ENCODE measurements around the gene RSPH9.

RSPH9 gene

DNA sequence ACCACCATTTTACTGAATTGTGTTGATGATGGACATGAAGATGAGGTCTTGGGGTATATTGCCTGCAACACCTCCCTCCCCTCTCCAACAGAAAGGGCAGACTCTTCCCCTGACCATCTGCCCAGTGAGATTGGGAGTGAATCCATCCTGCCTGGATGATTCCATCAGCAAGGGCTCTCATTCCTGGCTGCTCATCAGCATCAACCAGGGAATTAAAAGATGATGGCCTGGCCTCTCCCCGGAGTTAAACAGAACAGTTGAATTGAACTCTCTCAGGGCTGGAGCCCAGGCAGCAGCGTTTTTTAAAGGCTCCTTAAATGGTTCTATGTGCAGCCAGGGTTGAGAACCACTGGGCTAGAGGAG is 57.3 kb downstream of the RSPH9 start:
- Histone ChIP-seq H3K4me3 (ENCODE audit: insufficient read depth, low read depth, low read length) (no peak overlapping the region), H3K27ac (ENCODE audit: insufficient read depth, low read depth, low read length, poor library complexity, severe bottlenecking) (peak overlapping the region; percentile 84), H3K36me3 (ENCODE audit: control insufficient read depth, insufficient read depth, low read length) (no peaks in the 10 kb centered on the region), H3K9me3 (ENCODE audit: control insufficient read depth, low read length) (no peaks in the 10 kb centered on the region), H3K27me3 (ENCODE audit: control insufficient read depth, insufficient read depth, low read length, poor library complexity, severe bottlenecking) (no peaks in the 10 kb centered on the region), H3K4me1 (ENCODE audit: control insufficient read depth, insufficient read depth, low read length) (peaks cover 28% of the 10 kb centered on the region)
- 12 to 14% methylated on average over 2 of the region's 2 CpGs for WGBS, 2 experiments

DNA sequence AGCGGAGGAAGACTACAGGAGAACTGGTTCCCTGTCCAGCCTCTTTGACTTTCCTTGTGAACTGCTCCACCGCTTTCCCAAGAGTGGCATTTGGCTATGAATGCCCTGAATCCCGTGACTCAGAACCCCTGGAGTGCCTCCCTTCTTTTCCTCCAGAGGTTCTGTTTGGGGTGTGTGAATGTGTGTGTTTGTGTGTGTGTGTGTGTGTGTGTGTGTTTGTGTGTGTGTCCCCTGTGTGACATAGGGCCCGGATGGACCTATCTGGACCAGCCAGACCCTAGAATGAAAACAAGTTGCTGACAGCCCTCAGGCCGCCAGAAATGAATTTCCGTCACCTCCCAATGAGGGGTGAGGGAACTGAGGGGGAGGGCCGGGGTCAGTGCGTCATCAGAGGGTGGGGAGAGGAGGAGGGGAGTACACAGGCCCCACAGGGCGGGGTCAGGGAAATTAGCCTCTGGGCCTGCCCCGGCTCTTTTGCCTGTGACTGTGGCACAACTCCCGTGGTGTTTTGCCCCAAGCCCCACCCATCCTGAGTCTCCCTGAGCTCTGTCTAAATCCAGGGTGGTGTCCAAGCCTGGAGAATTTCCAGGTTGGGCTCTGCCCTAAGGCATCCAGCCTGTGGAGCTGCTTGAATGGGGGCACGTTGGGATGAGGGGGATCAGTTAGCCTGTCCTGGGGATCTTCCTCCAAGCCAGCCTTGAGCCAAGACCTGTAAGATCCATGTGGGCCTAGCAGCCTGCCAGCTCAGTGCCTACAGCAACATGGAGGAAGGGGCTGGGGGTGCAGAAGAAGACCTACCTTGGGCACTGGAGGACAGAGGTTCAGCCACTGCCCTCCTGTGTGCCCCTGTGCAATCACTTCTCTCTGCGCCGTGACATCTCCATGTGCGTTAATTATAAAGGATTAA is 58.0 kb downstream of the RSPH9 start:
- no peaks in the 10 kb centered on the region for H3K27me3 ChIP-seq (ENCODE audit: control insufficient read depth, insufficient read depth, low read length, poor library complexity, severe bottlenecking)
- no peaks in the 10 kb centered on the region for H3K36me3 ChIP-seq (ENCODE audit: control insufficient read depth, insufficient read depth, low read length)
- H3K27ac ChIP-seq (ENCODE audit: insufficient read depth, low read depth, low read length, poor library complexity, severe bottlenecking): peak overlapping the region; percentile 84
- no peak overlapping the region for H3K4me3 ChIP-seq (ENCODE audit: insufficient read depth, low read depth, low read length)
- WGBS, 2 experiments: 20% methylated on average over 15 of the region's 15 CpGs
- H3K4me1 ChIP-seq (ENCODE audit: control insufficient read depth, insufficient read depth, low read length): peaks cover 28% of the 10 kb centered on the region
- H3K9me3 ChIP-seq (ENCODE audit: control insufficient read depth, low read length): no peaks in the 10 kb centered on the region

DNA sequence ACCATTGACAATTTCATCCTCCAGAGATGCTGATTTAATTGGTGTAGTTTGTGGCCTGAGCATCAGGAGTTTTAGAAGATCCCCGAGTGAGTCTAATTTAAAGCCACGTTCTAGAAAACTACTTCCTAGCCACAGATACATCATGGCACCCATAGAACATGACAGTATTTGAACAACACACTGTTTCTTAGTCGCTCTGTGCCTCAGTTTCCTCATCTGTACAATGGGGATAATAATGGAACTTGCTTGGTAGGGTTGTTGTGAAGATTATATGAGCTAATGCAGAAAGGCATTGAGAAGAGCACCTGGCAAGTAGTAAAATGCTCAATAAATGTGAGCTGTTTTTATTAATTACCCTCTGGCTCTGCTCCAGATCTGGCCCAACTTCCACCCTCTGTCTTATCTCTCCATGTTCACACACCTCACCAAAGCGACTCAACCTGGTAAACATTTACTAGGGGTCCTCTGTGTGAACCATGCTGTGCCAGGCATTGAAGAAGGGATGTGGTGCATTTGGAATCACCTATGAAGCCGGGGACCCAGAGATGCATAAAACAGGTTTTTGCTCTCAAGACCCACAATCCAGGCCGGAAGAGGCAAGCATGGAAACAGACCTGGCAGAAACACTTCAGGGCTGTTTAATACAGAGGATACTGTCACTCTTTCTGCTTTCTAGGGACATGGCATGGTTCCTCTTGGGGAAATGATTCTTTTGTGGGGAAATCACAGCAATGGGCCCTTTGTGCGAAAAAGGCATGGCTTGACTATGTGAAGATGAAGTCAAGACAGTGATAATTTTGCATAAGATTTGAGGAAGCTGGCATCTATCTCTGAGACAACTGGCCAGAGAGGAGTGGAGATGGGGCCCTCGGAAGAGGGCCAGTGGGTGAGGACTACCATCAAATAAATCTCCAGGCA is 58.9 kb downstream of the RSPH9 start:
- Histone ChIP-seq H3K4me3 (ENCODE audit: insufficient read depth, low read depth, low read length) (no peak overlapping the region), H3K4me1 (ENCODE audit: control insufficient read depth, insufficient read depth, low read length) (peaks cover 18% of the 10 kb centered on the region), H3K9me3 (ENCODE audit: control insufficient read depth, low read length) (no peaks in the 10 kb centered on the region), H3K27me3 (ENCODE audit: control insufficient read depth, insufficient read depth, low read length, poor library complexity, severe bottlenecking) (no peaks in the 10 kb centered on the region), H3K27ac (ENCODE audit: insufficient read depth, low read depth, low read length, poor library complexity, severe bottlenecking) (peak overlapping the region; percentile 84), H3K36me3 (ENCODE audit: control insufficient read depth, insufficient read depth, low read length) (no peaks in the 10 kb centered on the region)
- 91 to 95% methylated on average over 8 of the region's 8 CpGs for WGBS, 2 experiments

DNA sequence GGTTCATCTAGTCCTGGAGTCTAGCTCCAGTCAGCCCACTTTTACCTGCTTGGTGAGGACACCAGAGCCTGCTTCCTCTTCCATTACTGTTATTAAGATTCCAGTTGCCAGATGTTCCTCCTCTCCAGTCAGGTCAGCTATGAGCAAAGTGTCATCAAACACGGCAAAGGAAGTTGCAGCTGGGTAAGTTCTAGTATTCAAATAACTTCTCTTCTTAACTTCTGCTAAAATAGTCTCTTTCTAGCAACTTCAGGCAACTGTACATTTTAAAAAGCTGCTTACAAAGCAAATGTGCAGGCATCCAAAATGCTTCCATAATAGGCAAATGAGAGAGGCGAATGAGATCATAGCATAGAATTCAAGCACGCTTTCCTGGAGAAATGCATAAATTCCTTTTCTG is 61.2 kb downstream of the RSPH9 start:
- Histone ChIP-seq H3K4me1 (ENCODE audit: control insufficient read depth, insufficient read depth, low read length) (peaks cover 11% of the 10 kb centered on the region), H3K4me3 (ENCODE audit: insufficient read depth, low read depth, low read length) (no peak overlapping the region), H3K9me3 (ENCODE audit: control insufficient read depth, low read length) (no peaks in the 10 kb centered on the region), H3K27me3 (ENCODE audit: control insufficient read depth, insufficient read depth, low read length, poor library complexity, severe bottlenecking) (no peaks in the 10 kb centered on the region), H3K36me3 (ENCODE audit: control insufficient read depth, insufficient read depth, low read length) (no peaks in the 10 kb centered on the region), H3K27ac (ENCODE audit: insufficient read depth, low read depth, low read length, poor library complexity, severe bottlenecking) (no peak overlapping the region)
- WGBS, 2 experiments: 89 to 91% methylated on average over 3 of the region's 3 CpGs

DNA sequence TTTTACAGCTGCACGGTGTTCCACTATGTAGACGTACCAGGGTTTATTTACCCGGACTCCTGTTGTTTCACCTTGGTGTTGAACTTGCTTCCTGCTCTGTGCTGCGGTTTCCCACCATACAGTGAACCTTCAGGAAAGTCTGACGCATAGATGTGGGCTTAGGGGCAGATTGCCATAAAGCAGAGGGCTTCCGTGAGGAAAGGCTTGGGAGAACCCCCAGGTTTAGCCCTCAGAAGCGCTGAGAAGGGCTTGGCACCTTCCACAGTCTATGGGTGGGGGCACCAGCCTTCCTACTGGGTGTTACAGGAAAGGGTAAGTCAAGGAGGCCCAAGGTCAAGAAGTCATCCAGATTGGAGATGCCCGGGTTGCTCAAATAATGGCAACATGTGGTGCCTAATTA is 62.0 kb downstream of the RSPH9 start:
- Histone ChIP-seq H3K36me3 (ENCODE audit: control insufficient read depth, insufficient read depth, low read length) (no peaks in the 10 kb centered on the region), H3K27ac (ENCODE audit: insufficient read depth, low read depth, low read length, poor library complexity, severe bottlenecking) (no peak overlapping the region), H3K4me3 (ENCODE audit: insufficient read depth, low read depth, low read length) (no peak overlapping the region), H3K9me3 (ENCODE audit: control insufficient read depth, low read length) (no peaks in the 10 kb centered on the region), H3K27me3 (ENCODE audit: control insufficient read depth, insufficient read depth, low read length, poor library complexity, severe bottlenecking) (no peaks in the 10 kb centered on the region), H3K4me1 (ENCODE audit: control insufficient read depth, insufficient read depth, low read length) (peaks cover 5% of the 10 kb centered on the region)
- WGBS, 2 experiments: 88 to 89% methylated on average over 8 of the region's 8 CpGs

DNA sequence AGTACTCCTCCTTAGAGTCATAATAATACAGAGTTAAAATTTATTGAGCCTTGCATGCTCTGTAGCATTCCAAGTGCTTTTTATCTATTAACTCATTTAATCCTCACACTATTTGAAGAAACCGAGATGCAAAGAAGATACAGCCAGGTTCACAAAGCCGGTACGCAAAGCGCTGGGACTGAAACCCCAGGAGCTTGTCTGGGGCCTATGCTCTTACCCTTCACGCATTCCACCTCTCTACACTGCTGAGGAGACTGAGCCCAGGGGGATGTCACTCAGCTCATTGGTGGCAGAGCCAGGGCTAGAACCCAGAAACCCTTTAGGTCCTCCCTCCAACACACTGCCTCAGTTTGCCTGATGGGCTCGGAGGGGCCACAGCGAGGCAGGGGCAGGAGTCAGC is 62.4 kb downstream of the RSPH9 start:
- no peaks in the 10 kb centered on the region for H3K9me3 ChIP-seq (ENCODE audit: control insufficient read depth, low read length)
- no peak overlapping the region for H3K4me3 ChIP-seq (ENCODE audit: insufficient read depth, low read depth, low read length)
- H3K27me3 ChIP-seq (ENCODE audit: control insufficient read depth, insufficient read depth, low read length, poor library complexity, severe bottlenecking): no peaks in the 10 kb centered on the region
- no peaks in the 10 kb centered on the region for H3K36me3 ChIP-seq (ENCODE audit: control insufficient read depth, insufficient read depth, low read length)
- WGBS, 2 experiments: 77 to 78% methylated on average over 7 of the region's 7 CpGs
- H3K4me1 ChIP-seq (ENCODE audit: control insufficient read depth, insufficient read depth, low read length): peaks cover under 1% of the 10 kb centered on the region
- no peak overlapping the region for H3K27ac ChIP-seq (ENCODE audit: insufficient read depth, low read depth, low read length, poor library complexity, severe bottlenecking)

DNA sequence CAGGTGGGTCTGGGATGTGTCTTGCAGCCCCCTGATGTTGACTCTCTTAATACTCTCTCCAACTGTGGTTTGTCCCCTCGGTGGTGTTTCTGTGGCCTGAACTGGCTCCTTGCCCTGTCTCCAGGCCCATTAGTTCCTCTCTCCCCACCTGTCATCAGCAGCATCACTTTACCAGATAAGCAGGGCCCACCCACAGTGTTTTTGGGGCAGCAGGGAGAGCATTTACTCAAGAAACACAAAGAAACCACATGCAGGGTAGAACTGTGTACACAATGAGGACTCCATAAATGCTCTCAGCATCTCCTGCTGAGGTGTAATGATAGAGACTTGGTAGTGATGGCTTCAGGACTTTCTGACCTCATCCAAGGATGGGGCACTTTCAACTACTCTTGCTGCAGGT is 62.9 kb downstream of the RSPH9 start:
- H3K9me3 ChIP-seq (ENCODE audit: control insufficient read depth, low read length): no peaks in the 10 kb centered on the region
- H3K4me1 ChIP-seq (ENCODE audit: control insufficient read depth, insufficient read depth, low read length): no peaks in the 10 kb centered on the region
- no peaks in the 10 kb centered on the region for H3K36me3 ChIP-seq (ENCODE audit: control insufficient read depth, insufficient read depth, low read length)
- no peak overlapping the region for H3K4me3 ChIP-seq (ENCODE audit: insufficient read depth, low read depth, low read length)
- H3K27me3 ChIP-seq (ENCODE audit: control insufficient read depth, insufficient read depth, low read length, poor library complexity, severe bottlenecking): no peaks in the 10 kb centered on the region
- no peak overlapping the region for H3K27ac ChIP-seq (ENCODE audit: insufficient read depth, low read depth, low read length, poor library complexity, severe bottlenecking)
- WGBS, 2 experiments: 46 to 48% methylated on average over 1 of the region's 1 CpG

DNA sequence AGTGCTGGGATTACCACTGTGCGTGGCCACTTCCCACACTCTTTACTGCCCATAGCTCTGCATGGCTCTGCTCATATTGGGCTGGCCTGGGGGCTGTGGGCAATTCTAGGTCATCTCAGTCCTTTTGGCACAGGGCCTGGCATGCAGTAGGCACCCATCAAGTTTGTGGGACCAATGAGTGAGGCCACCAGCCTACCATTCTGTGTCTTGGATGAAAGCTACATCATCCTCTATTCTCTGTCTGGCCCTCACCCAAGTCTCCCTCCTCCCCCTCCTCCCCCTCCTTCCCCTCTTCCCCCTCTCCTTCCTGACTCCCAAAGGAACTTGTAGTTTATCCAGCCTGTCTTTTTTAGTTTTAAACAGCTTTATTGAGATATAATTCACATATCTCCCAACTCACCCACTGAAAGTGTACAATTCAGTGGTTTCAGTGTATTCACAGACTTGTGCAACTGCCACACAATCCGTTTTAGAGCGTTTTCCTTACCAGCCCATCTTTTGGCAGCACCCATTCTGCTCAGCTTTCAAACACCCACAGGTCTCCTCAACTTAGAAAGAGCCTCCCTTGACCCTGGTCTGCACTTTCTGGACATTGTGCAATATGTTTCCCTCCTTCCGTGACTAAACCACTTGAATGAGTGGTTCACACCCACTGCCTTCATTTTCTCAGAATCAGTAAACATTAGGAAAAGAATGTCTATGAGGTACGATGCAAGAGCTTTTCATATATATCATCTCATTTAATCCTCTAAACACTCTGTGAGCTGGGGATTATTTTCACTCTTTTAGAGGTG is 64.2 kb downstream of the RSPH9 start:
- 90 to 99% methylated on average over 4 to 5 of the region's 5 CpGs for WGBS, 2 experiments
- Histone ChIP-seq H3K4me1 (ENCODE audit: control insufficient read depth, insufficient read depth, low read length) (no peaks in the 10 kb centered on the region), H3K27me3 (ENCODE audit: control insufficient read depth, insufficient read depth, low read length, poor library complexity, severe bottlenecking) (no peaks in the 10 kb centered on the region)

DNA sequence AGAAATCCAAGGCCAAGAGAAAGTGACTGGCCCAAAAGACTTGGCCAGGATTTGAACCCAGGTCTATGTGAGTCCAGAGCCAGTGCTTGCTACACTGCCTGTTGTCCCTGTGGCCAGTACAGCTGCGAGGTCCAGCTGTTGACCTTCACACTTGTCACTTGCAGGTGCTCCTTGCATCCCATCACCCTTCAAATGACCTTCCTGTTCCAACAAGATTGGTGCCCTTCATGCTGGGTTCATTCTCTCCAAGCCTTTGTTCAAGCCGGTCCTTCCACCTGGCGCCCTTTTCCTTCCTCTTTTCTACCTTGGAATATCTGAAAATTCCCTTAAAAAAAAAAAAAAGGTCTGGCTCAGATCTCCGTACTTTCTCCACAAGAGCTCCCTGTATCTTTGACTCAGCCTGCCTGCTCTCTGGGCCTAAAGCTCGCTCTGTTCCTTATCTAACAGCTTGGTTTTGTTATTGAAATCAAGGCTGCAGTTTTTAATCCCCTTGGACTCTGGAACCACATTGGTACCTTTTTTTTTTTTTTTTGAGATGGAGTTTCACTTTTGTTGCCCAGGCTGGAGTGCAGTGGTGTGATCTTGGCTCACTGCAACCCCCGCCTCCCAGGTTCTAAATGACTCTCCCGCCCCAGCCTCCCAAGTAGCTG is 64.9 kb downstream of the RSPH9 start:
- Histone ChIP-seq H3K36me3 (ENCODE audit: control insufficient read depth, insufficient read depth, low read length) (no peaks in the 10 kb centered on the region), H3K4me1 (ENCODE audit: control insufficient read depth, insufficient read depth, low read length) (no peaks in the 10 kb centered on the region), H3K9me3 (ENCODE audit: control insufficient read depth, low read length) (no peaks in the 10 kb centered on the region), H3K27ac (ENCODE audit: insufficient read depth, low read depth, low read length, poor library complexity, severe bottlenecking) (no peak overlapping the region), H3K4me3 (ENCODE audit: insufficient read depth, low read depth, low read length) (no peak overlapping the region), H3K27me3 (ENCODE audit: control insufficient read depth, insufficient read depth, low read length, poor library complexity, severe bottlenecking) (no peaks in the 10 kb centered on the region)
- 80 to 83% methylated on average over 7 of the region's 7 CpGs for WGBS, 2 experiments

More for the DNA sequence above, 64.2 kb downstream of the RSPH9 start:
- Histone ChIP-seq H3K9me3 (ENCODE audit: control insufficient read depth, low read length) (no peaks in the 10 kb centered on the region), H3K27ac (ENCODE audit: insufficient read depth, low read depth, low read length, poor library complexity, severe bottlenecking) (no peak overlapping the region), H3K4me3 (ENCODE audit: insufficient read depth, low read depth, low read length) (no peak overlapping the region), H3K36me3 (ENCODE audit: control insufficient read depth, insufficient read depth, low read length) (no peaks in the 10 kb centered on the region)

All from ectodermal cell (in vitro differentiated cells).